Tibial nerve (tissue), 4 donors: ENCODE data around the gene SCAND1. TPM values are rescaled to one million over a fixed set of nuclear protein-coding genes. Genes with fewer than 3 reads are reported as not detected.

Experiments
- DNase-seq, 2 donors: peaks; one replicate each; pipeline ENCODE4 v3.0.0-alpha.2; 2019; ENCODE audit warnings: low spot score in 2 of 2
- H3K27ac ChIP-seq, 4 donors: fragments of 200-600 bp; sonication (generic) in 3 of 4; one replicate each; pipeline ENCODE4 v1.5.1; 2017 to 2019; ENCODE audit warnings: mild to moderate bottlenecking in 1 of 4
- H3K27me3 ChIP-seq, 2 donors: fragments of 200-600 bp; sonication (generic) in 1 of 2; one replicate each; pipeline versions ENCODE4 v1.5.1 to v1.6.0; 2017 to 2019
- H3K36me3 ChIP-seq, 3 donors: fragments of 200-600 bp; sonication (generic); one replicate each; pipeline ENCODE4 v1.5.1; 2018 to 2019
- H3K4me1 ChIP-seq, 4 donors: fragments of 200-600 bp; sonication (generic) in 3 of 4; one replicate each; pipeline ENCODE4 v1.5.1; 2017 to 2019
- H3K4me3 ChIP-seq, 4 donors: fragments of 200-600 bp; sonication (generic) in 3 of 4; one replicate each; pipeline ENCODE4 v1.5.1; 2017 to 2019; ENCODE audit warnings: mild to moderate bottlenecking in 1 of 4, moderate library complexity in 1 of 4
- H3K9me3 ChIP-seq, 4 donors: fragments of 200-600 bp; sonication (generic) in 3 of 4; one replicate each; pipeline ENCODE4 v1.5.1; 2017 to 2019
- CTCF ChIP-seq, 5 experiments: fragments of 200-600 bp in 3 of 5; fragments of 450-650 bp in 2 of 5; sonication (generic) in 3 of 5; IDR thresholded peaks; one replicate each; pipeline ENCODE4 v1.5.1; 2016 to 2019; ENCODE audit warnings: antibody characterized with exemption in 5 of 5, mild to moderate bottlenecking in 3 of 5, moderate library complexity in 2 of 5
- EP300 ChIP-seq, 2 donors: sonication (generic); formaldehyde crosslinking; IDR thresholded peaks; one replicate each; pipeline ENCODE4 v1.6.1; 2017; ENCODE audit warnings: antibody characterized with exemption in 2 of 2, mild to moderate bottlenecking in 1 of 2
- POLR2A ChIP-seq, 2 donors: fragments of 450-650 bp; IDR thresholded peaks; one replicate each; pipeline ENCODE4 v1.6.1; 2017; ENCODE audit warnings: antibody characterized with exemption in 2 of 2, mild to moderate bottlenecking in 2 of 2, moderate library complexity in 2 of 2
- WGBS, 2 donors: methylation state at CpG; one replicate each; pipeline ENCODE4 v1.1.5; 2018; 5-methylcytosine and 5-hydroxymethylcytosine counted together
- total RNA-seq, 4 donors: library from RNA; depleted of rRNA; stranded (reverse); fragments of >200 nt; gene quantifications; one replicate each; pipeline ENCODE4 v1.1.0, GENCODE V29; 2016

Gene SCAND1
- total RNA-seq, 4 donors from 2014 or later, result 120 to 224 (median 151) TPM

DNA sequence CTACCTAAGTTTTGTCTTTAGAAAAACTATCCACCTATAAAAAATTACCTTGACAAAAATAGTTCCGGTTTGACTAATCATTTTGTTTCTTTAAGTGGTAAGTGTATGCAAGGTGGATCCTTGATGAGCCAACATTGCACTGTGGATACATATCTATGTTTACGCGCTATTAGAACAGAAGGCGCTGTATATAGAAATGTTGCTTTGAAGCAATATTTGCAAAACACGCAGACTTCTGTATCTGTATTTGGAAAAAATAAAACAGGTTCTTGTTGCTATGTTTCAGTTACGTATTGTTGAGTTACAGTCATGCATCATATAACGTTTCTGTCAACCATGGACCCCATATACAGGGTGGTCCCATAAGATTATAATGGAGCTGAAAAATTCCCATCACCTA is 4.2 kb downstream of the SCAND1 start:
- no peak for DNase-seq
- H3K9me3 ChIP-seq, result no peaks in the 10 kb centered on the region

GRCh38 chr20:35947907-35948306 is 6.4 kb downstream of the SCAND1 start:
- Histone ChIP-seq H3K27me3 (no peaks in the 10 kb centered on the region), H3K9me3 (no peaks in the 10 kb centered on the region), H3K36me3 (peaks cover 0 to 56% (median 6%) of the 10 kb centered on the region in 3 donors), H3K27ac (no peak overlapping the region), H3K4me1 (peaks cover 0 to 12% (median 11%) of the 10 kb centered on the region in 4 donors), H3K4me3 (no peak overlapping the region)
- no peak for TF ChIP-seq CTCF (IDR thresholded peaks at IDR 0.05)
- TF ChIP-seq EP300 (IDR thresholded peaks at IDR 0.05), result no peak
- no peak for TF ChIP-seq POLR2A (IDR thresholded peaks at IDR 0.05)
- no peak for DNase-seq
- 79 to 82% methylated on average over 2 of the region's 2 CpGs for WGBS, 2 donors

More for the DNA sequence above, 4.2 kb downstream of the SCAND1 start:
- H3K27me3 ChIP-seq, result no peaks in the 10 kb centered on the region
- no peak overlapping the region for H3K4me3 ChIP-seq
- H3K4me1 ChIP-seq, result peaks cover 0 to 21% (median 17%) of the 10 kb centered on the region in 4 donors
- TF ChIP-seq POLR2A (IDR thresholded peaks at IDR 0.05) (no peak), EP300 (IDR thresholded peaks at IDR 0.05) (no peak), CTCF (IDR thresholded peaks at IDR 0.05) (no peak)
- no peak overlapping the region for H3K27ac ChIP-seq
- WGBS, 2 donors, result 92 to 96% methylated on average over 7 of the region's 7 CpGs
- H3K36me3 ChIP-seq, result peaks cover 0 to 34% (median 0%) of the 10 kb centered on the region in 3 donors

GRCh38 chr20:35947489-35947888 is 6.8 kb downstream of the SCAND1 start:
- no peaks in the 10 kb centered on the region for H3K27me3 ChIP-seq
- no peak overlapping the region for H3K4me3 ChIP-seq
- no peak overlapping the region for H3K27ac ChIP-seq
- H3K4me1 ChIP-seq, result peaks cover 0 to 8% (median 7%) of the 10 kb centered on the region in 4 donors
- H3K36me3 ChIP-seq, result peaks cover 0 to 60% (median 6%) of the 10 kb centered on the region in 3 donors
- no peak for DNase-seq
- H3K9me3 ChIP-seq, result no peaks in the 10 kb centered on the region
- 76 to 78% methylated on average over 9 of the region's 9 CpGs for WGBS, 2 donors
- TF ChIP-seq EP300 (IDR thresholded peaks at IDR 0.05) (no peak), CTCF (IDR thresholded peaks at IDR 0.05) (no peak), POLR2A (IDR thresholded peaks at IDR 0.05) (no peak)

- Histone ChIP-seq H3K36me3 (peaks cover 2 to 85% (median 6%) of the 10 kb centered on the region in 3 donors), H3K9me3 (no peaks in the 10 kb centered on the region), H3K4me3 (no peak overlapping the region), H3K27me3 (no peaks in the 10 kb centered on the region), H3K27ac (no peak overlapping the region), H3K4me1 (no peaks in the 10 kb centered on the region)
- DNase-seq, result no peak
- 67 to 82% methylated on average over 2 of the region's 2 CpGs for WGBS, 2 donors
- TF ChIP-seq CTCF (IDR thresholded peaks at IDR 0.05), result no peak
- no peak for TF ChIP-seq EP300 (IDR thresholded peaks at IDR 0.05)
- TF ChIP-seq POLR2A (IDR thresholded peaks at IDR 0.05), result no peak
Observed at GRCh38 chr20:35942243-35942642, 12.1 kb downstream of the SCAND1 start.

GRCh38 chr20:35941620-35942019 is 12.7 kb downstream of the SCAND1 start:
- H3K36me3 ChIP-seq, result peaks cover 2 to 78% (median 6%) of the 10 kb centered on the region in 3 donors
- no peak overlapping the region for H3K4me3 ChIP-seq
- no peak for TF ChIP-seq EP300 (IDR thresholded peaks at IDR 0.05)
- no peak for TF ChIP-seq CTCF (IDR thresholded peaks at IDR 0.05)
- no peak for TF ChIP-seq POLR2A (IDR thresholded peaks at IDR 0.05)
- no peaks in the 10 kb centered on the region for H3K4me1 ChIP-seq
- no peaks in the 10 kb centered on the region for H3K9me3 ChIP-seq
- DNase-seq, result no peak
- no peaks in the 10 kb centered on the region for H3K27me3 ChIP-seq
- no peak overlapping the region for H3K27ac ChIP-seq
- WGBS, 2 donors, result 95 to 96% methylated on average over 2 of the region's 2 CpGs
